Thyroid gland (tissue), 4 donors: ENCODE measurements around the gene BCL7C. TPM values are rescaled to one million over a fixed set of nuclear protein-coding genes. Genes with fewer than 3 reads are reported as not detected.
"Not testable (repeated sequence)": the region's sequence is repeated elsewhere in the genome, so short reads cannot be mapped to it uniquely, and the experiment has no call there.

Experiments
- DNase-seq, 2 donors: peaks; one replicate each; pipeline ENCODE4 v3.0.0-alpha.2; 2019
- H3K27ac ChIP-seq, 3 donors: fragments of 200-600 bp; sonication (generic); 1 replicate in 2 of 3; 2 replicates in 1 of 3; pipeline ENCODE4 v1.5.1; 2016 to 2019; ENCODE audit warnings: mild to moderate bottlenecking in 1 of 3, moderate library complexity in 1 of 3
- H3K27me3 ChIP-seq: fragments of 200-600 bp; sonication (generic); one replicate; pipeline ENCODE4 v1.5.1; 2019
- H3K36me3 ChIP-seq, 2 donors: fragments of 200-600 bp; sonication (generic); one replicate each; pipeline ENCODE4 v1.5.1; 2016 to 2019
- H3K4me1 ChIP-seq, 2 donors: fragments of 200-600 bp; sonication (generic); one replicate each; pipeline ENCODE4 v1.5.1; 2017 to 2019
- H3K4me3 ChIP-seq, 3 donors: fragments of 200-600 bp; sonication (generic); replicated peaks in 1 of 3; 1 replicate in 2 of 3; 2 replicates in 1 of 3; pipeline ENCODE4 v1.5.1; 2016; ENCODE audit warnings: mild to moderate bottlenecking in 1 of 3
- H3K9me3 ChIP-seq: fragments of 200-600 bp; sonication (generic); one replicate; pipeline ENCODE4 v1.5.1; 2017
- CTCF ChIP-seq, 6 experiments: fragments of 200-600 bp in 3 of 6; fragments of 450-650 bp in 3 of 6; sonication (generic) in 3 of 6; IDR thresholded peaks; one replicate each; pipeline ENCODE4 v1.5.1; 2016 to 2019; ENCODE audit warnings: antibody characterized with exemption in 6 of 6, mild to moderate bottlenecking in 2 of 6, inconsistent platforms in 1 of 6, moderate library complexity in 1 of 6
- POLR2A ChIP-seq, 2 donors: fragments of 450-650 bp; IDR thresholded peaks; one replicate each; pipeline ENCODE4 v1.6.1; 2017; ENCODE audit warnings: antibody characterized with exemption in 2 of 2, mild to moderate bottlenecking in 2 of 2, moderate library complexity in 1 of 2
- WGBS, 2 donors: methylation state at CpG; one replicate each; pipeline ENCODE4 v1.1.5; 2017; 5-methylcytosine and 5-hydroxymethylcytosine counted together
- intact Hi-C: fragments of 100-400 bp; cut with DNase I; formaldehyde crosslinking; loops from one replicate; pipeline ENCODE4 v1.15.1; 2023
- total RNA-seq, 4 donors: library from RNA; depleted of rRNA; stranded (reverse); fragments of >200 nt; gene quantifications; one replicate each; pipeline ENCODE4 v1.2.3, GENCODE V29; 2016

Gene BCL7C
- total RNA-seq, 4 donors from 2014 or later, result 43.6 to 67.6 (median 47.9) TPM

- WGBS, 2 donors, result 0 to 1% methylated on average over 20 to 34 of the region's 85 CpGs
- peak in 1 of 6 experiments; percentile 5 for TF ChIP-seq CTCF (IDR thresholded peaks at IDR 0.05)
- TF ChIP-seq POLR2A (IDR thresholded peaks at IDR 0.05), result peak; percentile 9 to 93
- intact Hi-C loops, result no loop called here
- peak overlapping the region; percentile 63 to 91 (median 73) for H3K27ac ChIP-seq
- H3K27me3 ChIP-seq, result no peaks in the 10 kb centered on the region
- DNase-seq, result peak; percentile 88 to 91
- H3K4me3 ChIP-seq, result peak overlapping the region; percentile 72 to 86 (median 81)
- H3K4me1 ChIP-seq, result peaks cover 16 to 20% of the 10 kb centered on the region in 2 donors
- no peaks in the 10 kb centered on the region for H3K9me3 ChIP-seq
- H3K36me3 ChIP-seq, result peaks cover 0 to 3% of the 10 kb centered on the region in 2 donors
Measured at GRCh38 chr16:30874821-30875717, 18.8 kb downstream of the BCL7C start.

- peak overlapping the region; percentile 63 to 91 (median 73) for H3K27ac ChIP-seq
- H3K4me1 ChIP-seq, result peaks cover 16 to 20% of the 10 kb centered on the region in 2 donors
- DNase-seq, result peak in 1 of 2 donors; percentile 20
- WGBS, 2 donors, result 25% methylated on average over 22 to 23 of the region's 23 CpGs
- peaks cover 0 to 3% of the 10 kb centered on the region in 2 donors for H3K36me3 ChIP-seq
- TF ChIP-seq CTCF (IDR thresholded peaks at IDR 0.05), result no peak
- no peak for TF ChIP-seq POLR2A (IDR thresholded peaks at IDR 0.05)
- peak overlapping the region; percentile 72 to 86 (median 81) for H3K4me3 ChIP-seq
- no peaks in the 10 kb centered on the region for H3K27me3 ChIP-seq
- no peaks in the 10 kb centered on the region for H3K9me3 ChIP-seq
- intact Hi-C loops, result no loop called here
Measured at GRCh38 chr16:30874244-30874820, 19.5 kb downstream of the BCL7C start.

GRCh38 chr16:30870904-30871303 is 23.0 kb downstream of the BCL7C start:
- TF ChIP-seq POLR2A (IDR thresholded peaks at IDR 0.05) (no peak), CTCF (IDR thresholded peaks at IDR 0.05) (no peak)
- 91 to 92% methylated on average over 6 of the region's 6 CpGs for WGBS, 2 donors
- Histone ChIP-seq H3K27me3 (no peaks in the 10 kb centered on the region), H3K4me3 (no peak overlapping the region), H3K27ac (no peak overlapping the region), H3K36me3 (no peaks in the 10 kb centered on the region), H3K9me3 (no peaks in the 10 kb centered on the region), H3K4me1 (peaks cover 7 to 8% of the 10 kb centered on the region in 2 donors)
- intact Hi-C loops, result no loop called here
- DNase-seq, result no peak

- Histone ChIP-seq H3K4me3 (no peak overlapping the region), H3K4me1 (no peaks in the 10 kb centered on the region), H3K36me3 (no peaks in the 10 kb centered on the region), H3K27ac (no peak overlapping the region), H3K9me3 (no peaks in the 10 kb centered on the region), H3K27me3 (no peaks in the 10 kb centered on the region)
- DNase-seq, result no peak
- intact Hi-C loops, result no loop called here
- no peak for TF ChIP-seq POLR2A (IDR thresholded peaks at IDR 0.05)
- no peak for TF ChIP-seq CTCF (IDR thresholded peaks at IDR 0.05)
- 91 to 96% methylated on average over 5 of the region's 5 CpGs for WGBS, 2 donors
Measured at GRCh38 chr16:30867747-30868146, 26.1 kb downstream of the BCL7C start.

GRCh38 chr16:30866031-30866430 is 27.8 kb downstream of the BCL7C start:
- no peak overlapping the region for H3K27ac ChIP-seq
- no peaks in the 10 kb centered on the region for H3K4me1 ChIP-seq
- TF ChIP-seq POLR2A (IDR thresholded peaks at IDR 0.05) (no peak), CTCF (IDR thresholded peaks at IDR 0.05) (no peak)
- 54 to 63% methylated on average over 6 of the region's 6 CpGs for WGBS, 2 donors
- no peak overlapping the region for H3K4me3 ChIP-seq
- H3K9me3 ChIP-seq, result no peaks in the 10 kb centered on the region
- no peaks in the 10 kb centered on the region for H3K27me3 ChIP-seq
- intact Hi-C loops, result no loop called here
- no peaks in the 10 kb centered on the region for H3K36me3 ChIP-seq
- DNase-seq, result no peak

GRCh38 chr16:30863178-30863577 is 30.7 kb downstream of the BCL7C start:
- H3K4me3 ChIP-seq, H3K27me3 ChIP-seq, H3K4me1 ChIP-seq, H3K36me3 ChIP-seq, H3K27ac ChIP-seq, DNase-seq, H3K9me3 ChIP-seq, intact Hi-C loops: not testable (repeated sequence)
- 88 to 93% methylated on average over 3 of the region's 3 CpGs for WGBS, 2 donors

- intact Hi-C loops, DNase-seq, H3K4me1 ChIP-seq, H3K4me3 ChIP-seq, H3K27ac ChIP-seq, H3K27me3 ChIP-seq, H3K9me3 ChIP-seq, H3K36me3 ChIP-seq: not testable (repeated sequence)
- WGBS, 2 donors, result 88% methylated on average over 7 of the region's 7 CpGs
Measured at GRCh38 chr16:30860729-30861128, 33.1 kb downstream of the BCL7C start.
